NCI-H128 (cell line): ENCODE results near the gene HECW1.

Source experiments
- DNase-seq: peaks from one replicate; lab custom pipeline; 2025; ENCODE audit not compliant: unreplicated experiment; lab: John Stamatoyannopoulos, UW

The HECW1 gene

GRCh38 chr7:43528576-43529354, 416.3 kb downstream of the HECW1 start:
- DNase-seq, result no peak

GRCh38 chr7:43530553-43531410, 418.3 kb downstream of the HECW1 start:
- DNase-seq, result no peak

- DNase-seq, result no peak
These were observed 419.3 kb downstream of the HECW1 start for GRCh38 chr7:43531700-43532099.

- DNase-seq, result no peak
These were observed 421.5 kb downstream of the HECW1 start for GRCh38 chr7:43533801-43534479.

- no peak for DNase-seq
These were observed 422.6 kb downstream of the HECW1 start for GRCh38 chr7:43535031-43535451.

GRCh38 chr7:43535810-43536585, 423.6 kb downstream of the HECW1 start:
- DNase-seq, result no peak

GRCh38 chr7:43536773-43537172, 424.3 kb downstream of the HECW1 start:
- no peak for DNase-seq

GRCh38 chr7:43537765-43538403, 425.4 kb downstream of the HECW1 start:
- no peak for DNase-seq

- DNase-seq, result no peak
These were observed 425.9 kb downstream of the HECW1 start for GRCh38 chr7:43538404-43538771.

GRCh38 chr7:43540471-43540870, 428.0 kb downstream of the HECW1 start:
- DNase-seq, result no peak

- no peak for DNase-seq
These were observed 430.3 kb downstream of the HECW1 start for GRCh38 chr7:43542716-43543115.

GRCh38 chr7:43546231-43546630, 433.8 kb downstream of the HECW1 start:
- no peak for DNase-seq

GRCh38 chr7:43550427-43550826, 438.0 kb downstream of the HECW1 start:
- no peak for DNase-seq

- no peak for DNase-seq
These were observed 439.7 kb downstream of the HECW1 start for GRCh38 chr7:43552122-43552521.

GRCh38 chr7:43553999-43554398, 441.6 kb downstream of the HECW1 start:
- DNase-seq, result no peak

GRCh38 chr7:43554423-43554822, 442.0 kb downstream of the HECW1 start:
- DNase-seq, result no peak

GRCh38 chr7:43557831-43558495, 445.5 kb downstream of the HECW1 start:
- DNase-seq, result no peak

- no peak for DNase-seq
These were observed 446.9 kb downstream of the HECW1 start for GRCh38 chr7:43559171-43559945.

GRCh38 chr7:43559946-43560335, 447.5 kb downstream of the HECW1 start:
- DNase-seq, result no peak
